ENCODE data around the gene CDK11B. TPM values are rescaled to one million over a fixed set of nuclear protein-coding genes. Genes with fewer than 3 reads are reported as not detected.
"Not testable (repeated sequence)": the region's sequence is repeated elsewhere in the genome, so short reads cannot be mapped to it uniquely, and the experiment has no call there.

CDK11B gene
- total RNA-seq, 2 experiments from 2014 or later, result 42.0 to 44.3 TPM

DNA sequence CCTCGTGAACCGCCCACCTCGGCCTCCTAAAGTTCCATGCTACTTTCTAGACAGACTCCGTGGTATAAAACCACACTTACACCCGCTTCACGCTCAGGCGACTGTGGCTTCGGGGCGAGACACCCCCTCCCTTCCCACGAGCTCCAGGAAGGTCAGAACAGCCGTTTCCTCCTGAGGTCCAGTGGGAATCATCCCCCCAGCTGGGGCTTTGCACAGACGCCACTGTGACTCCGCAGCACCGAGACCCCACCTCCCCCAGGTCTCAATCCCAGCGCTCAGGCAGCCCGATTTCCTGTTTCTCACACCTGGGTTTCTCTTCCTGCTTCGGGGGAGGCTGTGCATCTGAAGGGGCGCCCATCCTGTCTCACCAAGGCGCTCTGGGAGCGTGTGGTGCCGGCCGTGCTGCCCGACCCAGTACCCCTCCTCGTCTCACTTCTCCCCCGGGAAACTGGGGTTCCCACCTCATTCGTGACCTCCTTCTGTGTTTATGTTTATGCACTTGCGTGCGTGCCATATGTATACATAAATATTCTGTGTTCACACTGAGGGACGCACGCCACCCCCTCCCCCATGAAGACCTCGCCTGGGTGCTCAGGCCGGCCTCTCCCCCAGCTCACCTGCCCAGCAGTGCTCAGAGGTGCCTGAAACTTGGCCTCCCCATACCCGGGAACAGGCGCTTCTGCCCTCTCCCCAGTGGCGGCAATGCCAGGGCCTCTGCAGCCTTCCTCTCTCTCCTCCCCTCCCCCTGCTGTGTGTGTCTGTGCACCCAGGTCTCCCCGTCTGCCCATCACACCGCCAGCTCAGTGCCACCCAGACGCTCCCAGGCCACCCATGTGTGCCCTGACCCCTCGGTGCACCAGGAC, 19.1 kb upstream of the CDK11B start:
- Mint-ChIP-seq H3K9me3 (no peaks in the 10 kb centered on the region), H3K36me3 (ENCODE audit: low read depth) (peaks cover 11% of the 10 kb centered on the region), H3K4me1 (peaks cover 25% of the 10 kb centered on the region), H3K4me3 (peak overlapping the region; percentile 76), H3K27me3 (no peaks in the 10 kb centered on the region), H3K27ac (peak overlapping the region; percentile 97)
- ChIA-PET CTCF (interaction anchor here (1.1 kb wide), 1 partner anchor 12 kb away, joined by 3 read pairs; no protein-coding TSS in a partner anchor), POLR2A (no interaction called here)
- DNase-seq, result peak; percentile 61

DNA sequence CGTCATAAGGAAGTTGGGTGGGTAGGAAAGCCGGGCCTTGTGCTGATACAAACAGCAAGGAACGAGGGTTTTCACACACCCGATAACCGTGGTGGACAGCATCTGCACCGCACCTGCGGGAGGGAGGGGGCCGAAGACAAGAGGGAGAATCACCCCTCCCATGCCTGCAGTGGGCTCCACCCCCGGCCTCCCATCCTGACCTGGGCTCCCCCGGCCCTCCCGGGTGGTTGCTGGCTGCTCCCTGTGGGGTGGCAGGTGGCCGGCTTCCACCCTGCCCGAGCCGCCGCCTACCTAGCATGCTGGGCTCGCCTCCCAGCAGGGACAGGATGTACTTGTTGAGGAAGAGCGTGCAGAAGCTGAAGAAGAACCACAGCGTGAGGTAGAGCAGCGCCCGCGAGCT, 17.3 kb upstream of the CDK11B start:
- H3K27me3 Mint-ChIP-seq; POLR2A ChIA-PET; CTCF ChIA-PET; H3K36me3 Mint-ChIP-seq (ENCODE audit: low read depth); H3K27ac Mint-ChIP-seq; H3K4me3 Mint-ChIP-seq; H3K9me3 Mint-ChIP-seq; DNase-seq: not testable (repeated sequence)
- H3K4me1 Mint-ChIP-seq, result peaks cover 25% of the 10 kb centered on the region

DNA sequence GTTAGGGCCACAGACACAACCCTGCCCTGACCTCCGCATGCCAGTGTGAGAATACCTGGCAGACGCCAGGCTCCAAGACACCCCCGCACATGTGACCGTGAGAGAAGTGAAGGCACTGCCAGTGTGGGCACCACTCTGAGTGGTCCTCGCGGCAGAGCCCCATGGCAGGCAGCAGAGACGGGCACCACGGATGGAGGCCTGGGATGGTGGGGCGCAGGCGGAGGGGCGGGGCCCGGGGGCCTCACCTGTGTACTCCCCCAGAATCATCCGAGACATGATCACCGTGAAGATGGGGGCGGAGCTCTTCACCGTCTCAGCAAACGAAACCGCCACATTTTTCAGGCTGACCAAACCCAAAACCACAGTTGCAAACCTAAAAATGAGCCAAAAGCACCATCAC, 16.4 kb upstream of the CDK11B start:
- H3K27ac Mint-ChIP-seq; H3K27me3 Mint-ChIP-seq; DNase-seq; CTCF ChIA-PET; H3K9me3 Mint-ChIP-seq; H3K36me3 Mint-ChIP-seq (ENCODE audit: low read depth); H3K4me3 Mint-ChIP-seq; POLR2A ChIA-PET: not testable (repeated sequence)
- peaks cover 25% of the 10 kb centered on the region for H3K4me1 Mint-ChIP-seq

GRCh38 chr1:1674806-1675205, 16.0 kb upstream of the CDK11B start:
- H3K27ac Mint-ChIP-seq; POLR2A ChIA-PET; CTCF ChIA-PET; H3K9me3 Mint-ChIP-seq; DNase-seq; H3K36me3 Mint-ChIP-seq (ENCODE audit: low read depth); H3K27me3 Mint-ChIP-seq; H3K4me3 Mint-ChIP-seq: not testable (repeated sequence)
- H3K4me1 Mint-ChIP-seq, result peaks cover 25% of the 10 kb centered on the region

DNA sequence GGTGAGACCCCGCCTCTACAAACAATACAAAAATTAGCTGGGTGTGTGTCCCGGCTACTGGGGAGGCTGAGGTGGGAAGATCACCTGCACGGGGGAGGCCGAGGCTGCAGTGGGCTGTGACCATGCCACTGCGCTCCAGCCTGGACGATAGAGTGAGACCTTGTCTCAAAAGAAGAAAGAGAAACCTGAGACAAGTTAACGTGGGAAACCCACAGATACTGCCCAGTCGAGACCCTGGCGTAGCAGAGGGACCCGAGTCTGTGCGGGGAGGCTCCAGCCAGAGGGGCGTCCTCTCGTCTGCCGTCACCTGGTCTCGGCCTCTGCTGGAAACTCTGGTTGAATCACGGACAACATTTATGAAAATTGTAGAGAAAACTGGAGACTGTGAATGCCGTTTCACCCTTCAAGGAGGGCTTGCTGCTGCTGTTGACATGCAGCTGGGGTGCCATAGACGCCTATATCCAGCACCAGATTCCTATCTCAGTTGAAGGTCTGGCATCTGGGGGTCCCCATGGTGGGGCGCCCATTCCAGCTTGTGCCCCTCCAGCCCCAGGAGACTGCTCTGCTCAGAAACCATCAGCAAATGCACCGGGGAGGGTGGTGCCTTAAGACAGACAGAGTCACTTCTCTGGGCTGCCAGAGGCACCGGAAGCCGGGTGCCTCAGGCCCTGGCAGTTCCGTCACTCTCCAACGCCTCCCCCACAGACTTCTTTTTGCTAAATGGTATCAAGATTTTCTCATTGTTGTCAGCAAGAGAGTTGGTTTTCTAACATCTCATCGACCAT, 13.6 kb upstream of the CDK11B start:
- DNase-seq, result no peak
- no peaks in the 10 kb centered on the region for H3K9me3 Mint-ChIP-seq
- peaks cover 6% of the 10 kb centered on the region for H3K4me1 Mint-ChIP-seq
- H3K27me3 Mint-ChIP-seq, result no peaks in the 10 kb centered on the region
- no peak overlapping the region for H3K27ac Mint-ChIP-seq
- POLR2A ChIA-PET, result no interaction called here
- H3K36me3 Mint-ChIP-seq (ENCODE audit: low read depth), result peaks cover 9% of the 10 kb centered on the region
- no peak overlapping the region for H3K4me3 Mint-ChIP-seq
- CTCF ChIA-PET, result no interaction called here

GRCh38 chr1:1671365-1672119, 12.7 kb upstream of the CDK11B start:
- Mint-ChIP-seq H3K27me3 (no peaks in the 10 kb centered on the region), H3K9me3 (no peaks in the 10 kb centered on the region), H3K4me3 (no peak overlapping the region)

GRCh38 chr1:1670866-1671265, 12.1 kb upstream of the CDK11B start:
- H3K9me3 Mint-ChIP-seq, result no peaks in the 10 kb centered on the region
- POLR2A ChIA-PET, result no interaction called here
- H3K27me3 Mint-ChIP-seq, result no peaks in the 10 kb centered on the region
- peaks cover 5% of the 10 kb centered on the region for H3K4me1 Mint-ChIP-seq
- no peak overlapping the region for H3K4me3 Mint-ChIP-seq
- DNase-seq, result no peak
- peaks cover 11% of the 10 kb centered on the region for H3K36me3 Mint-ChIP-seq (ENCODE audit: low read depth)
- CTCF ChIA-PET, result no interaction called here
- H3K27ac Mint-ChIP-seq, result no peak overlapping the region

More at GRCh38 chr1:1671365-1672119, 12.7 kb upstream of the CDK11B start:
- Mint-ChIP-seq H3K4me1 (peaks cover 5% of the 10 kb centered on the region), H3K27ac (peak overlapping the region; percentile 36), H3K36me3 (ENCODE audit: low read depth) (peaks cover 10% of the 10 kb centered on the region)
- ChIA-PET POLR2A (no interaction called here), CTCF (no interaction called here)
- no peak for DNase-seq

DNA sequence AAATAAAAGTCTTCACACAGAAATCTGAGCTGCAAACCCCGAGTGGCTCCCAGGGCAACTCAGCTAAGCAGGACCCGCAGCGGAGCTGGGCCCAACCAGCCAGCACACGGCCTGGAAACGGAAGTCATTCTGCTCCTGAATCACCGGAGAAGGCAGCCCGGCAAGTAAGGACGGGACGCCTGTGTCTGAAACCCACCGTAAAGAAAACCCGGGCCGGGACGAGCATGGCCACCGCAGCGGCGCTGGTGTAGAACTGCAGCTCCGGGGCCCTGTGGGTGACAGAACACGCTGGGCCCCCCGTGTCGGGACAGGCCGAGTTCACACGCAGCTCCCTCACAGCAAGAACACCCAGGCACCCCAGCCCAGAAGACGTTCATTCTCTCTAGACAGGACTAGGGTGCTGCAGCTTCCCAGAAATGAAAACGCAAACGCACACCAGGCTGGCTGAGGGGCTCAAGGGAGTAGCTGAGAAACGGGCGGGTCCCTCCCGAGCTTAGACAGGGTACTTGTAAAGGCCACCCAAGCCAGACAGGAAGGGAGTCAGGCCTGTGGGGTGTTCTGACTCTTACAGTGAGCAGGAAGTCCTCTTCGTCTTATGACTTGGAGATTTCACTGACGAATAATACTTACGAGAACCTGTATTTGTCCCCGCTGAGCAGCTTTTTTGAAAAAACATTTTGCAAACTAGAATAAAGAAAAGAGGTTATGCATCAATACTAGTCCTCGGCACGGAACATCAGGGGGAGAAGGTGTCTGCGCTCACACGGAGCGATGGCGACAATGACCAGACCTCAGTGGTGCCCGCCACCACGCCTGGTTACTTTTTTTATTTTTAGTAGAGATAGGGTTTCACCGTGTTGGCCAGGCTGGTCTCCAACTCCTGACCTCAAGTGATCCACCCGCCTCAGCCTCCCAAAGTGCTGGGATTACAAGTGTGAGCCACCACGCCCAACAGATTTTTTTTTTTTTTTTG, 10.9 kb upstream of the CDK11B start:
- peak overlapping the region; percentile 13 for H3K27ac Mint-ChIP-seq
- no peaks in the 10 kb centered on the region for H3K9me3 Mint-ChIP-seq
- H3K4me1 Mint-ChIP-seq, result peaks cover 5% of the 10 kb centered on the region
- no peak overlapping the region for H3K4me3 Mint-ChIP-seq
- no peaks in the 10 kb centered on the region for H3K27me3 Mint-ChIP-seq
- POLR2A ChIA-PET, result interaction anchor here (0.9 kb wide), 1 partner anchor 9 kb away, joined by 3 read pairs; no protein-coding TSS in a partner anchor
- DNase-seq, result no peak
- H3K36me3 Mint-ChIP-seq (ENCODE audit: low read depth), result peaks cover 11% of the 10 kb centered on the region
- CTCF ChIA-PET, result interaction anchor here (1.0 kb wide), 2 partner anchors 15 to 239 kb away, joined by 3 read pairs; no protein-coding TSS in a partner anchor

DNA sequence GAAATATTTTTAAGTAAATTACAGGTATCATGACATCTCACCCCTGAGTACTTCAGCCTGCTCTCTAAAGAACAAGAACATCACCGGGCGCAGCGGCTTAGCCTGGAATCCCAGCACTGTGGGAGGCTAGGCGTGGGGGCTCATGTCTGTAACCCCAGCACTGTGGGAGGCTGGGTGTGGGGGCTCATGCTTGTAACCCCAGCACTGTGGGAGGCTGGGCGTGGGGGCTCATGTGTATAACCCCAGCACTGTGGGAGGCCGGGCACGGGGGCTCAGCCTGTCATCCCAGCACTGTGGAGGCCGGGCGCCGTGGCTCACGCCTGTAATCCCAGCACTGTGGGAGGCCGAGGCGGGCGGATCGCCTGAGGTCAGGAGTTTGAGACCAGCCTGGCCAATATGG, 7.7 kb upstream of the CDK11B start:
- peaks cover 7% of the 10 kb centered on the region for H3K36me3 Mint-ChIP-seq (ENCODE audit: low read depth)
- DNase-seq, result no peak
- H3K4me3 Mint-ChIP-seq, result no peak overlapping the region
- H3K9me3 Mint-ChIP-seq, result no peaks in the 10 kb centered on the region
- H3K27ac Mint-ChIP-seq, result no peak overlapping the region
- peaks cover 16% of the 10 kb centered on the region for H3K4me1 Mint-ChIP-seq
- no peaks in the 10 kb centered on the region for H3K27me3 Mint-ChIP-seq
- CTCF ChIA-PET, result interaction anchor here (0.8 to 3.1 kb wide), 4 partner anchors 11 to 62 kb away, joined by 3 to 13 read pairs (median 4); no protein-coding TSS in a partner anchor
- POLR2A ChIA-PET, result no interaction called here

DNA sequence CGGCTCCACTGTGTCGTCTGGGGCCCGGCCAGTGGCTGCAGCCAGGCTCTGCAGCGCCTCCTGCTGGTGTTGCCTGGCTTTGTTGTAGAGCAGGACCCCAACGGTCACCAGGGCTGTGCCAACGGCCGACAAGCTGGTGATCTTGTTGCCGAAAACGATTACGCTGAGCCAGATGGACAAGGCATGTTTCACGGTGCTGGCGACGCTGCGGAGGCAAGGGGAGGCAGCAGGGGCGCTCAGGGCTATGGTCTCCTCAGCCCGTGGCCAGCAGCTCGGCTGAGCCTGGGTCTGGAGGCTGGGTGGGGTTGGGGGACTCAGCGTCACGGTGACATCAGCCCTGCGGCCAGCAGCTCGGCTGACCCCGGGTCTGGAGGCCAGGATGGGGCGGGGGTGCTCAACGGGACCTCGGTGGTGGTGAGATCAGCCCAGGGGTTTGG, 7.0 kb upstream of the CDK11B start:
- Mint-ChIP-seq H3K27ac (no peak overlapping the region), H3K27me3 (no peaks in the 10 kb centered on the region), H3K4me3 (no peak overlapping the region), H3K36me3 (ENCODE audit: low read depth) (peaks cover 7% of the 10 kb centered on the region), H3K9me3 (no peaks in the 10 kb centered on the region), H3K4me1 (peaks cover 19% of the 10 kb centered on the region)
- CTCF ChIA-PET, result interaction anchor here (0.8 to 3.1 kb wide), 4 partner anchors 12 to 63 kb away, joined by 3 to 13 read pairs (median 4); no protein-coding TSS in a partner anchor
- POLR2A ChIA-PET, result no interaction called here
- DNase-seq, result peak; percentile 17

GRCh38 chr1:1664941-1665814, 6.4 kb upstream of the CDK11B start:
- Mint-ChIP-seq H3K9me3 (no peaks in the 10 kb centered on the region), H3K4me3 (no peak overlapping the region), H3K27ac (no peak overlapping the region), H3K4me1 (peaks cover 19% of the 10 kb centered on the region), H3K36me3 (ENCODE audit: low read depth) (peaks cover 7% of the 10 kb centered on the region), H3K27me3 (no peaks in the 10 kb centered on the region)
- no peak for DNase-seq
- POLR2A ChIA-PET, result no interaction called here
- CTCF ChIA-PET, result interaction anchor here (0.8 to 3.1 kb wide), 5 partner anchors 11 to 64 kb away, joined by 3 to 13 read pairs (median 4); no protein-coding TSS in a partner anchor

All from activated CD4-positive, alpha-beta T cell treated with anti-CD3 and anti-CD28 coated beads, Interleukin-2, amount 10 ng/mL, durations not matched to agents 7 days and 5 days (primary cell).